GM21786 (cell line): ENCODE results near the gene MZF1.

Experiments used
- ATAC-seq: cut with Tn5 transposase; IDR thresholded peaks from one replicate; pipeline ENCODE4 v1.9.1; 2021; ENCODE audit not compliant: unreplicated experiment

The MZF1 gene

DNA sequence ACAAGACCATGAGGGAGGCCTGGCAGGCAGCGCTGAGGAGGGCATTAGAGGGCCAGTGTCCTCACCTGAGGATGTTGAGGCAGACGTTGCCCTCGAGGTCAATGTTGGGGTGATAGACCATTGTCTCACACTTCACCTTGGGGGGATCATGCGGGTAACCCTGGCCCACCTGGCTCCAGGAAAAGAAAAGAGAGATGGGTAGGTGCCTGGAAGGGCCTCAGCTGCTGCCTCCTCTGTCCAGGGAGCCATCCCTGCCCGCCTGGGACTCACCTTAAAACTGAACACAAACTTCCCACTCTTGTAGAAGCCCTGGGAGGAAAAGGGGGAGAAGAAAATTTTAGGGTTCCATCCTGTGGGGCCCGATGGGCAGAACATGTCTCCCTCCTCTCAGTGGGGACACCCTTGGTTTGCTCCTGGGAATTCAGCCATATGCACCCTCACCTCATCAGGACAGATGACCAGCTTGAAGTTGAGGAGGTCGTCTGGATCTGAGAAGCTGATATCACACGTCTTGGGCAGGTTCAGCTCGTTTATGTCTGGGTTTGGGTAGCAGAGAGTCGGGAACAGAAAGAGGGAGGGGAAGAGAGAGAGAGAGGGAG lies 16.4 kb downstream of the MZF1 start:
- ATAC-seq: no peak

DNA sequence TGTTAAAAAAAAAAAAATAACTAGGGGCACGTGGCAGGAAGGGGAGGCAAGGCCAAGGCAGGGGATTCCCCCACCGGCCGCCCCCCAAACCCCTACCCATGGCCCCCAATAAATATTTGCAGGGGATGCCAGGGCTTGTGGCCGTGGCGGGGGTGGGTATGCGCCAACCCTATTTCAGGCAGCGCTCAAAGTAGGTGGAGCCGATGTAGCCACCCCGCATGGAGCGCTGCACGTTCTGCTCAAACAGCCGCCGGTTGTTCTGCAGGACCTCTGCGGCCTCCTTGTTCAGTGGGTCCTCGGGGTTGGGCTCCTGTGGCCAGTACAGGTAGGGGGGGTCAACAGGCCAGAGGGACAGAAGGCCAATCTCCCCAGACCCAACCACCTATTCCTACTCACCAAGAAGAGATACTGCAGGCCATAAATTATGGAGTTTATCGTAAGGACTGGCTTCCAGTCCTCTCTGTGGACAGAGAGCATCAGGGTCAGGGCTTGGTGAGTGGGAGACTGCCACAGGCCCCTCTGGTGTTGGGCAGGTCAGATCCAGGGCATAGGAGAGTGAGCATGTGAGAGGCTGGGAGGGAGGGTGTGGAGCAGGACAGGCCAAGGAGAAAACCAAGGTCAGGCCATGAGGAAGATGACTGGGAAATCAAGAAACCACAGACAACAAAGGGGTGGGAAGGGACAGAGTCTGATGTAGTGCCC lies 17.1 kb downstream of the MZF1 start:
- no peak for ATAC-seq

DNA sequence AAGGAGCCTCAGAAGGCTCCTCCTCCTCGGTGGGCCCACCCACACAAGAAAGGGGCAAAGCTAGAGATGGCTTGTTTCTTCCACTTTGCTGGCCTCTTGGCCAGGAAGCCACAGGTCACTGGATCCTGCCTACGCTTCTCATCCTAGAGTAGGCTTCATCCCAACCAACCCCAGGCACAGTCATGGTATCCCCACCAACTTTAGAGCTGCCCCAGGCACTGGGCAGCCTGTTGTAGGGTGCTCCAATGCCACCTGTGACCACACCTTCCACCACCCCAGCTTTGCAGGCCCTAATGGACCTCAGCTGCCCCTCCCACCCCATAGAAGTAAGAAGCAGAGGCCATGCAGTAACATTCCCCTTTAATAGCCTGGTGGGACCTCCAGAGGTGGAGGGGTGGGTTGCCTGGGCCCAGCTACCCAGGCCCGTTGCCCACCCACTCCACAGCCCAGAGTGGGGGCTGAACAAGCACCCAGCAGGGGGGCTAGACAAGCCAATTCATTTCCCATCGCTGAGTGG lies 17.7 kb downstream of the MZF1 start:
- no peak for ATAC-seq

DNA sequence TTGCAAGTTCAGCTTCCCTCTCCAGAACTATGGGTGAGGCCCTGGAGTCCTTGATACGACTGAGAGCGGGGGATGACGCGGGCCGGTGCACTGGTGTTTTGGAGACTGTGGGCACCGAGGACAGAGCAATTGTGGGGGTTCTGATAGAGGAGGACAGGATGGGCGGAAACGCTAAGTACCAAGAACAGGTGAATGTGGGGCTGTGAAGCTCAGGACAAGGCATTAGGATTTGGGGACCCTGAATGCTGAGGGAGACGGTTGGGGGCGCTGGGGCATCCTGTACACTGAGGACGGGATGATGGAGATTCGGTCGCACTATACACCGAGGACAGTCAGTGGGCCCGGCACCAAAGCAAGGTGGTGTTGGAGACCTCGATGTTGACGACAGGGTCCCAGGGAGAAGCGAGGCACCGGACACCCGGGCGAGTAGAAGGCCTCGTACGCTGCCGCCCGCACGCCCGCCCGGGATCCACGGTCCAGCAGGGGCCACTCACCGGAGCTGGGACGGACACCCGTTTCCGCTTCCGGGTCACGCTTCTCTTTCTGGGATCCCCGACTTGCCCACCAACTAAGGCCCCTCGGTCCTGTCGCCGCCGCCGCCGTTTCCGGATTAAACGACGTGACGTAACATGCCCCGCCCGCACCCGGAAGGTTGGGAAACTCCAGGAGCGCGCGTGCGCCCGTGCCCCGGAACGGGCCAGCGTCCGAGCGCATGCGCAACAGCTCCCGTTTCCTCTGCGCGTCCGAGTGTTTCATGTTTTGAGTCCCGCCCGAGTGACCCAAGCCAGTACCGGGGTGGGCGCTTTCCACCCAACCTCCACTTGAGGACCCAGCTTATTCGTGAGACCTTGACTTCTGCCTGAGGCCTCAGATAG lies 18.4 kb downstream of the MZF1 start, which contains the start of gene CHMP2A:
Gene CHMP2A (minus strand): TSS at position 612 of the 875 bp plus-strand sequence. CDS start 893 bp downstream, outside the sequence.
- peak; percentile 25 for ATAC-seq

DNA sequence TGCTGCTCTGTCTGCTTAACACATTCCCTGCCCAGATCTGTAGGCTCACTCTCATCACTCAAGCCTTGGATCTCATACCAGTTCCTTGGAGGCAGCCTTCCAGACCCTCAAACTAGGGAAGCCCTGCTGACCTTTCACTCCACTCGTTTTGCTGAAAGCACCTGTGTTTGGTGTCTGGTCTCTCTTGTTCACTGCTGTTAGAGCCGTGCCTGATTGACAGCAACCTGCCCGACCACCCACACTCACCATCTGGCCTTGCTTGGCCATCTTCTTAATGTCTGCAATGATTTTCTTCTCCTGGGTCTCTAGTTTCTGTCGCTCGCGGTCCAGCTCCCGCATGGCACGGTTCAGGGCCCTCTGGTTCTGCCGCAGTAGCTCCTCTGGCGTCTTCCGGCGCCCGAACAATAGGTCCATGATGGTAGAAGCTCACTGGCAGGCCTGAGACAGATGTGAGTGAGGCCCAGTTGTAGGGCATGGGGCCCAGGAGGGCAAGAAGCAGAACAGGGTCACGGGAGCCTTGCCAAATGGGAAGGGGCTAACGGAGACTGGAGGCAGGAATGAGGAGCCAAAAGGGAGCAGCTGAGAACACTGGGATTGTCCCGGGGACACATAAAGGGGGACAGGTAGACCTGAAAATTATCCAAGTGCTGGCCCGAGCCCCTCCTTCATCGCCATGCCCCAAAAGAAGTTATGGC lies 19.2 kb downstream of the MZF1 start:
- ATAC-seq: no peak

DNA sequence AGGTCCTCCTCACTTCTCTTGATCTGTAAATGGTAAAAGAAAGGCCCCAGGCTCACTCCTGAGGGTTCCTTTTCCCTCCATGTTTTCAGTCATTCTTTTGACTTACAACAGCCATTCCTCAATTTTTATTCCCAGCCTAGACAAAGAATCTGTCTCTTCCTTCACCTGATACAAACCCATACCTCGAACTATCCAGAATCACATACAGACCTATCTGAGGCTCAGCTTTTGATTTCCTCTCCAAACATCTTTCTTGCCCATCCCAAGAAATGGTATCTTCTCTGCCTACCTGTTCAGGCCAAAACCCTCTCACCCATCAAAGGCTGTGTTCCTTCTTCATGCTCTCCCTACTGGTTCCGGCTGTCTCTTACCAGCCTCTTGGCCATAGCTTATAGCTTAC lies 20.5 kb downstream of the MZF1 start:
- no peak for ATAC-seq

DNA sequence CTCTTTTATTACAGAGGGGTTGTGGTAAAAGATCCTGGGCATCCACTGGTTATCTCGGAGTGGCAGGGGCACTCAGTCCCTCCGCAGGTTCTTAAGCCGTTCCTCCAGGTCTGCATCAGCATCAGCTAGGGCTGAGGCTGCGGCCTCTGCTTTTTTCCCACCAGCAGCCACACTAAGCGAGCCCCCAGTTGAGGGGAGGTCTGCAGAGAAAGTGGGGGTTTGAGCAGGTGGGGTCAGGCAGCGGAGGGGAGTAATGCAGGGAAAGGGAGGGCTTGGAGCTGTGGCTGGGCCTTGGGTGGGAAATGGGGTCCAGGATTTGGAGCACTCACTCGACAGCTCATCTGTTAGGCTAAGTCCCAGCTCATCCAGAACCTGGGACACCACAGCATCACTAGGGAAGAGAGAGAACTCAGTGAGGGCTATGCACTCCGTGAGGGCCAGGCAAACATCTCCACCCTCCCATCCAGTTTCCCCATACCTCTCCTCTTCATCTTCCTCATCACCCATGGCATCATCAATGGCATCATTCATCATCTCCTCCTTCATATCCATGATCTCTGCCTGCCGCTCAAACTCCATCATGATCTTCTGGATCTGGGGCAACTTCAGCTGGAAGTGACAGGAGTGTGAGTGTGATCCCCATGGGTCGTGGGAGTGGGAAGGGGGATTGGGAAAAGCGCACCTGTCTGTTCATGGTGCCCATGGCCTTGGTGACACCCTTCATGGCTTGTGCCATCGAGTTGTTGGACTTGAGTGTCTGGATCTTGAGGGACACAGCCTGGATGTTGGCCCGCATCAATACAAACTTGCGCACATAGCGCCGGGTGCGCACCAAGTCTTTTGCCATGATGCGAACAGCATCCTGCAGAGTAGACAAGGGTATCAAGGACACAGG lies 21.3 kb downstream of the MZF1 start:
- no peak for ATAC-seq

DNA sequence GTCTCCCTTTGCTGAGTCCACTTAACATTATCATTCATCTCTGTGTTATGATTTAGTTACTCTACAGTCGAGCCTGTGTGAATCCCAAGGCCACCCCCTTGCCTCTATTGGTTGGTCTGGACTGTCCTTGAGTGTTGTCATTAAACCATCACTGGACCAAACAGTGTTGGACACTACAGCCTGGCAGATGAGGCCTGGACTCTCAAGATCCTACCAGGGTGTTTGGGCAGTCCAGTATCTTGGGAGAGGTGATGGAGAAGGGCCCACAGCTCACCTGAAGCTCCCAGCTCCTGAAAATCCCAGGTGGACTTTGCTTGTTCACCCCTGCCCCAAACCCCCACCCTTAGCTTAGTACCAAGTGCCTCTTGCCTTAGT lies 22.0 kb downstream of the MZF1 start:
- ATAC-seq: no peak

DNA sequence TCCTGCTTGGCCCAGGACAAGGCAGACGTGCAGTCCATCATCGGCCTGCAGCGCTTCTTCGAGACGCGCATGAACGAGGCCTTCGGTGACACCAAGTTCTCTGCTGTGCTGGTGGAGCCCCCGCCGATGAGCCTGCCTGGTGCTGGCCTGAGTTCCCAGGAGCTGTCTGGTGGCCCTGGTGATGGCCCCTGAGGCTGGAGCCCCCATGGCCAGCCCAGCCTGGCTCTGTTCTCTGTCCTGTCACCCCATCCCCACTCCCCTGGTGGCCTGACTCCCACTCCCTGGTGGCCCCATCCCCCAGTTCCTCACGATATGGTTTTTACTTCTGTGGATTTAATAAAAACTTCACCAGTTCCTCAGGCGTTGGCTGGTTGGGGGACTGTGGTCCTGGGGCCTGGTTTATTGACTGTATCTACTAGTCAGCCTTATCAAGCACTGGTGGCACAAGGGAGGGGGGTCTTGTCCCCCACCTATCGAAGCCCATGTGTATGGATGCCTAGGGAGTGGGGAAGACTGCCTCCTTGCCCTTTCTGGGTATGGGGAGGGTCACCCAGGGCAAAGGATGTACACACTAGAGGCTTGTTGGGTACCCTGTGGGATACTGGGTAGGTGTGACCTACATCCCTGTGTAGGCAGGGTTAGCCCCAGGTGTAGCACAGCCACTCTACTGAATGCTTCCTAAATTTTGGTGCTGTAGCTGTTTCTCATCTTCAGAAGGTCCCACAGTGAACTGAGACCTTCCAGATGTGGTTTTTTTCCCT lies 22.6 kb downstream of the MZF1 start:
- no peak for ATAC-seq

DNA sequence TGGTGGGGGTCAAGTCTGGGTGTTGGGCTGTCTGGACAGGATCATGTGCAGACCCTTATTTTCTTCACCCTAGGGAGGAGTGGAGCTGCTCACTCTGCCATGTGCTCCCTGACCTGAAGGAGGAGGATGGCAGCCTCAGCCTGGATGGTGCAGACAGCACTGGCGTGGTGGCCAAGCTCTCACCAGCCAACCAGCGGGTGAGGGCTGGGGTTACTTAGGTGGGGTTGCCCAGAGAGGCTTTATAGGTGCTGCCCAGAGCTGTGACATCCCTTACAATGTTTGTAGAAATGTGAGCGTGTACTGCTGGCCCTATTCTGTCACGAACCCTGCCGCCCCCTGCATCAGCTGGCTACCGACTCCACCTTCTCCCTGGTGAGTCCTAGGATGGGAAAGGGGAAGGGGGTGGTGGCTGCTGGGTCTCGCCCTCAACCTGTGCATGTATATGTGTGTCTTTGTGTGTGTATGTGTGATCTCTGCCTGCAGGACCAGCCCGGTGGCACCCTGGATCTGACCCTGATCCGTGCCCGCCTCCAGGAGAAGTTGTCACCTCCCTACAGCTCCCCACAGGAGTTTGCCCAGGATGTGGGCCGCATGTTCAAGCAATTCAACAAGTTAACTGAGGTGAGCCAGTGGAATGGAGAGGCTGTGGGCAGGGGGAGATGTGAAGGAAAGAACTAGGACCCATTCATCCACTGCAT lies 23.3 kb downstream of the MZF1 start:
- no peak for ATAC-seq

DNA sequence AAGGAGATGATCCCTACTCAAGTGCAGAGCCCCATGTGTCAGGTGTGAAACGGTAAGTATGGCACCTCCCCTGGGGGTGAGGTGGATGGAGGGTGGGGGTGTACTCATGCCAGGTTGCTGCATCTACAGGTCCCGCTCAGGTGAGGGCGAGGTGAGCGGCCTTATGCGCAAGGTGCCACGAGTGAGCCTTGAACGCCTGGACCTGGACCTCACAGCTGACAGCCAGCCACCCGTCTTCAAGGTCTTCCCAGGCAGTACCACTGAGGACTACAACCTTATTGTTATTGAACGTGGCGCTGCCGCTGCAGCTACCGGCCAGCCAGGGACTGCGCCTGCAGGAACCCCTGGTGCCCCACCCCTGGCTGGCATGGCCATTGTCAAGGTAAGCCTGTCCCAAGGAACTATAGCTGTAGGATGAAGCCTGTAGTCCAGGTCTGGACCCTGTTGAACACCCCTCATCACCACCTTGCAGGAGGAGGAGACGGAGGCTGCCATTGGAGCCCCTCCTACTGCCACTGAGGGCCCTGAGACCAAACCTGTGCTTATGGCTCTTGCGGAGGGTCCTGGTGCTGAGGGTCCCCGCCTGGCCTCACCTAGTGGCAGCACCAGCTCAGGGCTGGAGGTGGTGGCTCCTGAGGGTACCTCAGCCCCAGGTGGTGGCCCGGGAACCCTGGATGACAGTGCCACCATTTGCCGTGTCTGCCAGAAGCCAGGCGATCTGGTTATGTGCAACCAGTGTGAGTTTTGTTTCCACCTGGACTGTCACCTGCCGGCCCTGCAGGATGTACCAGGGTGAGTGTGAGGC lies 24.1 kb downstream of the MZF1 start:
- no peak for ATAC-seq

DNA sequence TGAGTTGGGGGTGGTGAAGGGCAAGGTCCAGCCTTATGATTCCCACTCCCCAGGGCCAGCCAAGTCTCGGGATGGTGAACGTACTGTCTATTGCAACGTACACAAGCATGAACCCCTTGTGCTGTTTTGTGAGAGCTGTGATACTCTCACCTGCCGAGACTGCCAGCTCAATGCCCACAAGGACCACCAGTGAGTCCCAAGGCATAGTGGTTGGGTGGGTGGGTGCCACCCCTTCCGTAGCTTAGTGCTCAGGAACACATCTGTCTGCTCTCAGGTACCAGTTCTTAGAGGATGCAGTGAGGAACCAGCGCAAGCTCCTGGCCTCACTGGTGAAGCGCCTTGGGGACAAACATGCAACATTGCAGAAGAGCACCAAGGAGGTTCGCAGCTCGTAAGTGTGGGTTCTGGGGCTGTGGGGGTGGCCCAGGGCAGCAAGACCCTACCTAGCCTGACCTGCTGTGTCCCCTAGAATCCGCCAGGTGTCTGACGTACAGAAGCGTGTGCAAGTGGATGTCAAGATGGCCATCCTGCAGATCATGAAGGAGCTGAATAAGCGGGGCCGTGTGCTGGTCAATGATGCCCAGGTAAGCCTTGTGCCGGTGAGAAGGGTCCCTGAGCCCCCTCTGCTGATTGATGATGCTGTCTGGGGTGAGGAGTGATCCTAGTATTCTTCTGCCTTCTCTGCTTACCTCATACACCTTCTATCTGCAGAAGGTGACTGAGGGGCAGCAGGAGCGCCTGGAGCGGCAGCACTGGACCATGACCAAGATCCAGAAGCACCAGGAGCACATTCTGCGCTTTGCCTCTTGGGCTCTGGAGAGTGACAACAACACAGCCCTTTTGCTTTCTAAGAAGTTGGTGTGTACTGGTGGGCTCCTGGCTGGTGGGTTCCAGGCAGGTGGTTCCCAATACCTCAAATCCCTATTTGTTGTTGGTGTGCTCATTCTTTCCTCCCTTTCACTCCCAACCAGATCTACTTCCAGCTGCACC lies 25.5 kb downstream of the MZF1 start:
- ATAC-seq: no peak

DNA sequence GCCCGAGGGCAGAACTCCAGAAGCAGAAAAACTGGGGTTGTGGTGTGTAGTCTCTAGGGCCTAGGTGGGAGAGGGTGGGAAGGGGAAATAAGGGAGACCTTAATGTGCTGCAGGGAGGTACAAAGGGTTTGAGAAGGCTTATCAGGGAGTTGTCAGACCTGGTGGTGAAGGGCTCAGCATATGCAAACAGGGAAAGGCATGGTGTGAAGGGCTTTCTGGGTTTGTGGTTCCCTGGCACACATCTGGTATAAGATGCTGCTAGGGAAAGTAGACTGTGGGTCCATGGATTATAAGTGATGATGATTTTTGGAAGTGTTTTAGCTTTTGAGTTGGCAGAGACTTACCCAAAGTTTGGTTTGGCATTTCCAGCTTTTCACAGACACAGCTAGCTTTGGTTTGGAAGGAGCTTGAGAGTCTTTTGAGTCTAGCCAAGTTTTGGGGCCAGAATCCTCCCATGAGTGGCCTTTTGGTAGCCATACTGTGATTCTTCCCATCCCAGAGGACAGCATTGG lies 27.1 kb downstream of the MZF1 start:
- ATAC-seq: no peak

DNA sequence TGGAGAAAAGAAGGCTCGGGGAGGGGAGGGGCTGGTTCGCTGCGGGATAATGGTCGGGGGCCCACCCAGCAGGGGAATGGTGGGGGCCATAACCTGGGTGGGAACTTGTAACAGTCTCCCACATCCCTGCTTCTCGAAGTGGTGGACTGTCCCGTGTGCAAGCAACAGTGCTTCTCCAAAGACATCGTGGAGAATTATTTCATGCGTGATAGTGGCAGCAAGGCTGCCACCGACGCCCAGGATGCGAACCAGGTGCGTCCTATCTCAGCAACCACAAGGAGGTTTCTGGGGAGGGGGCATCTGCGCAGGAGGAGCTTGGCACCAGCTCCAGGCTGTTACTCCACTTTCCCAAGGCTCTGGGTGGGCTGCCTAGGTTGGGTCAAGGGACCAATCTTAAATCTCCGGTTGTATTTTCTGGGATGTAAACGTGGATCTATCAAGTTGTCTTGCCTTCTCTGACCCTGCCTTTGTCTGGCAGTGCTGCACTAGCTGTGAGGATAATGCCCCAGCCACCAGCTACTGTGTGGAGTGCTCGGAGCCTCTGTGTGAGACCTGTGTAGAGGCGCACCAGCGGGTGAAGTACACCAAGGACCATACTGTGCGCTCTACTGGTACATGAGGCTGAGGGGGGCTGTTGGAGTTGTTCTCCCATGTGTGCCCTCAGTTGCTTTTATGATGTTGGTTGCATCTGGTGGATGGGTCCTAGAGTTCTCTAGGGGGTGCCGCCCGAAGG lies 27.7 kb downstream of the MZF1 start:
- ATAC-seq: no peak

DNA sequence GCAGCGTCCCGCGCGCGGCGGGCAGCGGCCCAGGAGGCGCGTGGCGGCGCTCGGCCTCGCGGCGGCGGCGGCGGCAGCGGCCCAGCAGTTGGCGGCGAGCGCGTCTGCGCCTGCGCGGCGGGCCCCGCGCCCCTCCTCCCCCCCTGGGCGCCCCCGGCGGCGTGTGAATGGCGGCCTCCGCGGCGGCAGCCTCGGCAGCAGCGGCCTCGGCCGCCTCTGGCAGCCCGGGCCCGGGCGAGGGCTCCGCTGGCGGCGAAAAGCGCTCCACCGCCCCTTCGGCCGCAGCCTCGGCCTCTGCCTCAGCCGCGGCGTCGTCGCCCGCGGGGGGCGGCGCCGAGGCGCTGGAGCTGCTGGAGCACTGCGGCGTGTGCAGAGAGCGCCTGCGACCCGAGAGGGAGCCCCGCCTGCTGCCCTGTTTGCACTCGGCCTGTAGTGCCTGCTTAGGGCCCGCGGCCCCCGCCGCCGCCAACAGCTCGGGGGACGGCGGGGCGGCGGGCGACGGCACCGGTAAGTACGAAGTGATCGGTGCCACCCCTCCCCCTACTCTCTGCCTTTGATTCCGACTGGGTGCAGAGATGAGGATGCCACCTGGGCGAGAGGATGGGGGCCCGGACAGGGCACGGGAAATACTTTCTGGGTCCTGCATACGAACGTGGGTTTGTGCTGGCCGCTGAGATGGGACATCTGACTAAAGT lies 28.4 kb downstream of the MZF1 start:
- ATAC-seq: peak; percentile 34
